SU-DHL-6 (cell line): ENCODE results near the gene PARVB.

Experiments used
- H2AFZ ChIP-seq: fragments of 200-600 bp; sonication (generic); 2 replicates; pipeline ENCODE4 v1.6.1; 2014; ENCODE audit warnings: low read depth, mild to moderate bottlenecking, moderate library complexity, mixed read lengths, antibody characterized with exemption, low read length; ENCODE audit not compliant: severe bottlenecking
- H3F3A ChIP-seq: fragments of 200-600 bp; shearing (Covaris generic); 2 replicates; pipeline ENCODE4 v1.6.0; 2016; ENCODE audit warnings: antibody characterized with exemption, mild to moderate bottlenecking; ENCODE audit not compliant: insufficient read depth
- H3K27ac ChIP-seq: fragments of 200-600 bp; sonication (generic); 2 replicates; pipeline ENCODE4 v1.5.1; 2016; ENCODE audit warnings: low read depth, mild to moderate bottlenecking, low read length, moderate library complexity, mixed read lengths
- H3K27me3 ChIP-seq: fragments of 200-600 bp; sonication (generic), shearing (Covaris generic); 2 replicates; pipeline ENCODE4 v1.6.0; 2014; ENCODE audit warnings: mild to moderate bottlenecking, low read length
- H3K36me3 ChIP-seq: fragments of 200-600 bp; sonication (generic); 2 replicates; pipeline ENCODE4 v1.6.1; 2014; ENCODE audit warnings: mild to moderate bottlenecking, low read length, mixed read lengths
- H3K4me2 ChIP-seq: fragments of 300-600, 200-600 bp; shearing (Covaris generic), sonication (generic); 2 replicates; pipeline ENCODE4 v1.6.0; 2014; ENCODE audit warnings: low read length, low read depth, mild to moderate bottlenecking; ENCODE audit not compliant: poor library complexity, severe bottlenecking
- H3K4me3 ChIP-seq: fragments of 200-600 bp; sonication (generic); 2 replicates; pipeline ENCODE4 v1.5.1; 2014; ENCODE audit warnings: antibody characterized with exemption, low read length, mild to moderate bottlenecking, mixed read lengths; ENCODE audit not compliant: insufficient read depth, poor library complexity, severe bottlenecking
- H3K79me2 ChIP-seq: fragments of 200-600 bp; sonication (generic); 2 replicates; pipeline ENCODE4 v1.6.1; 2014; ENCODE audit warnings: mild to moderate bottlenecking, low read length, moderate library complexity; ENCODE audit not compliant: insufficient read depth
- H3K9ac ChIP-seq: fragments of 200-600 bp; sonication (generic); 2 replicates; pipeline ENCODE4 v1.7.0; 2014; ENCODE audit warnings: mild to moderate bottlenecking, low read length
- H3K9me2 ChIP-seq: fragments of 200-600 bp; sonication (generic); replicated peaks from 2 replicates; pipeline ENCODE4 v1.6.1; 2014; ENCODE audit warnings: low read length; ENCODE audit not compliant: insufficient read depth
- H3K9me3 ChIP-seq: fragments of 200-600 bp; sonication (generic); 2 replicates; pipeline ENCODE4 v1.6.1; 2014; ENCODE audit warnings: low read length, mixed read lengths; ENCODE audit not compliant: insufficient read depth
- H4K20me1 ChIP-seq: fragments of 200-600 bp; sonication (generic); 2 replicates; pipeline ENCODE4 v1.6.1; 2014; ENCODE audit warnings: low read depth, mild to moderate bottlenecking, antibody characterized with exemption, low read length, moderate library complexity, mixed read lengths
- CTCF ChIP-seq: fragments of 200-600 bp; sonication (generic); IDR thresholded peaks from one replicate; pipeline ENCODE4 v1.5.1; 2017; ENCODE audit warnings: antibody characterized with exemption, mild to moderate bottlenecking, low read length, moderate library complexity; ENCODE audit not compliant: insufficient read depth, poor library complexity, severe bottlenecking
- EZH2phosphoT487 ChIP-seq: fragments of 200-600 bp; sonication (generic), shearing (Covaris generic); conservative IDR thresholded peaks from 2 replicates; pipeline ENCODE4 v1.6.1; 2018; ENCODE audit warnings: mild to moderate bottlenecking, antibody characterized with exemption, low read length, moderate library complexity, mixed read lengths

The PARVB gene

GRCh38 chr22:44220727-44221680, 196.9 kb downstream of the PARVB start:
- no peaks in the 10 kb centered on the region for H3K79me2 ChIP-seq
- no peaks in the 10 kb centered on the region for H3K36me3 ChIP-seq
- no peaks in the 10 kb centered on the region for H3K9me2 ChIP-seq
- no peak overlapping the region for H3K27ac ChIP-seq
- no peak overlapping the region for H3K4me3 ChIP-seq
- H2AFZ ChIP-seq, result no peak overlapping the region
- H3F3A ChIP-seq, result no peaks in the 10 kb centered on the region
- TF ChIP-seq CTCF (no peak), EZH2phosphoT487 (no peak)
- H3K9me3 ChIP-seq, result no peaks in the 10 kb centered on the region
- H3K9ac ChIP-seq, result no peak overlapping the region
- no peaks in the 10 kb centered on the region for H3K27me3 ChIP-seq
- no peaks in the 10 kb centered on the region for H4K20me1 ChIP-seq
- no peak overlapping the region for H3K4me2 ChIP-seq

GRCh38 chr22:44221710-44222475, 197.8 kb downstream of the PARVB start:
- Histone ChIP-seq H3F3A (no peaks in the 10 kb centered on the region), H3K27me3 (no peaks in the 10 kb centered on the region), H3K4me3 (no peak overlapping the region), H4K20me1 (no peaks in the 10 kb centered on the region), H3K4me2 (no peak overlapping the region), H3K79me2 (no peaks in the 10 kb centered on the region), H3K9me3 (no peaks in the 10 kb centered on the region), H3K9ac (no peak overlapping the region), H3K36me3 (no peaks in the 10 kb centered on the region), H2AFZ (no peak overlapping the region), H3K27ac (no peak overlapping the region), H3K9me2 (no peaks in the 10 kb centered on the region)
- TF ChIP-seq EZH2phosphoT487 (no peak), CTCF (no peak)
